GM19238 (cell line): ENCODE data around the gene LRRC7.
"Not testable (repeated sequence)": the region's sequence is repeated elsewhere in the genome, so short reads cannot be mapped to it uniquely, and the experiment has no call there.

ENCODE experiments used
- DNase-seq: peaks from one replicate; pipeline ENCODE4 v3.0.0; 2011; ENCODE audit warnings: low spot score; ENCODE audit not compliant: insufficient read length

The LRRC7 gene

GRCh38 chr1:69862906-69863305 is 295.2 kb downstream of the LRRC7 start:
- no peak for DNase-seq

GRCh38 chr1:69863704-69864103 is 296.0 kb downstream of the LRRC7 start:
- DNase-seq: no peak

GRCh38 chr1:69871412-69871811 is 303.7 kb downstream of the LRRC7 start:
- no peak for DNase-seq

GRCh38 chr1:69878338-69878737 is 310.6 kb downstream of the LRRC7 start:
- no peak for DNase-seq

- DNase-seq: not testable (repeated sequence)
Measured at GRCh38 chr1:69888016-69888415, 320.3 kb downstream of the LRRC7 start.

- no peak for DNase-seq
Measured at GRCh38 chr1:69888657-69889056, 320.9 kb downstream of the LRRC7 start.

GRCh38 chr1:69898403-69898947 is 330.8 kb downstream of the LRRC7 start:
- DNase-seq: no peak

GRCh38 chr1:69911301-69911801 is 343.6 kb downstream of the LRRC7 start:
- DNase-seq: no peak

- no peak for DNase-seq
Measured at GRCh38 chr1:69913977-69914376, 346.3 kb downstream of the LRRC7 start.

GRCh38 chr1:69914976-69915765 is 347.4 kb downstream of the LRRC7 start:
- DNase-seq: no peak

- no peak for DNase-seq
Measured at GRCh38 chr1:69919129-69919921, 351.6 kb downstream of the LRRC7 start.

GRCh38 chr1:69919922-69920273 is 352.2 kb downstream of the LRRC7 start:
- no peak for DNase-seq

GRCh38 chr1:69920426-69920825 is 352.7 kb downstream of the LRRC7 start:
- no peak for DNase-seq

GRCh38 chr1:69921486-69921885 is 353.8 kb downstream of the LRRC7 start:
- DNase-seq: no peak

- not testable (repeated sequence) for DNase-seq
Measured at GRCh38 chr1:69928234-69928633, 360.5 kb downstream of the LRRC7 start.

- no peak for DNase-seq
Measured at GRCh38 chr1:69929308-69930057, 361.8 kb downstream of the LRRC7 start.

- no peak for DNase-seq
Measured at GRCh38 chr1:69930396-69930795, 362.7 kb downstream of the LRRC7 start.

- no peak for DNase-seq
Measured at GRCh38 chr1:69932760-69933159, 365.0 kb downstream of the LRRC7 start.

GRCh38 chr1:69940231-69940630 is 372.5 kb downstream of the LRRC7 start:
- no peak for DNase-seq

- no peak for DNase-seq
Measured at GRCh38 chr1:69940816-69941215, 373.1 kb downstream of the LRRC7 start.

- no peak for DNase-seq
Measured at GRCh38 chr1:69943030-69943429, 375.3 kb downstream of the LRRC7 start.

- no peak for DNase-seq
Measured at GRCh38 chr1:69946935-69947334, 379.2 kb downstream of the LRRC7 start.
